Mammary epithelial cell (primary cell): Measurements from ENCODE around the gene TRMU.

ENCODE experiments used
- CTCF ChIP-seq, 2 donors: IDR thresholded peaks in 1 of 2; conservative IDR thresholded peaks in 1 of 2; 2 replicates each; pipeline ENCODE4 v1.5.1; 2011 to 2012; ENCODE audit warnings: inconsistent platforms in 2 of 2, low read length in 2 of 2, mild to moderate bottlenecking in 2 of 2, control low read depth in 1 of 2, low read depth in 1 of 2; ENCODE audit not compliant: insufficient read depth in 1 of 2; ENCODE audit errors: extremely low read depth in 1 of 2
- EZH2 ChIP-seq: IDR thresholded peaks from 2 replicates; pipeline ENCODE4 v1.6.1; 2012; ENCODE audit warnings: low read length, inconsistent platforms, borderline replicate concordance

DNA sequence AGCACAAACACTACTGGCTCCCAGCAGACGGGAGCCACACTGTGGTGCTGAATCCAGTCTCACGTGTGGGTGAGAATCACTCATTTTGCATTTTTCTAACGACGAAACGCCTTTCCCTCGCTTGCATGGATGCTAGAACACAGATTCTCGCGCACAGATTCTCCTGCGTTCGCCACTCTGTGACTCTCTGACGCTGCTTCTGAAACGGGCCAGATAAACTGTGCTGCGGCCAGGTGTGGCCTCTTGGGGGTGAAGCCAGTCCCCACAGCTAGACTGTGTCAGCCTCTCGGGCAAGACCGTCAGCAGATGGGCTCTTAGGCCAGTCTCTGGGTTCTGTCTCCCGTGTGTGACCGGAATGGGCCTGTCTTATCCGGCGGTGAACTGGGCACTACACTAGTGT, 44.6 kb downstream of the TRMU start:
- TF ChIP-seq CTCF (conservative IDR thresholded peaks at IDR 0.05 in 1 of 2, IDR thresholded peaks at IDR 0.05 in 1 of 2; ENCODE audit: extremely low read depth in 1 of 2, insufficient read depth in 1 of 2, low read depth in 1 of 2, low read length in 2 of 2) (no peak), EZH2 (no peak)
